ENCODE measurements around the gene PCCA. TPM values are rescaled to one million over a fixed set of nuclear protein-coding genes. Genes with fewer than 3 reads are reported as not detected.

The PCCA gene
- total RNA-seq, 3 donors from 2014 or later, result 46.6 to 69.8 (median 64.7) TPM

DNA sequence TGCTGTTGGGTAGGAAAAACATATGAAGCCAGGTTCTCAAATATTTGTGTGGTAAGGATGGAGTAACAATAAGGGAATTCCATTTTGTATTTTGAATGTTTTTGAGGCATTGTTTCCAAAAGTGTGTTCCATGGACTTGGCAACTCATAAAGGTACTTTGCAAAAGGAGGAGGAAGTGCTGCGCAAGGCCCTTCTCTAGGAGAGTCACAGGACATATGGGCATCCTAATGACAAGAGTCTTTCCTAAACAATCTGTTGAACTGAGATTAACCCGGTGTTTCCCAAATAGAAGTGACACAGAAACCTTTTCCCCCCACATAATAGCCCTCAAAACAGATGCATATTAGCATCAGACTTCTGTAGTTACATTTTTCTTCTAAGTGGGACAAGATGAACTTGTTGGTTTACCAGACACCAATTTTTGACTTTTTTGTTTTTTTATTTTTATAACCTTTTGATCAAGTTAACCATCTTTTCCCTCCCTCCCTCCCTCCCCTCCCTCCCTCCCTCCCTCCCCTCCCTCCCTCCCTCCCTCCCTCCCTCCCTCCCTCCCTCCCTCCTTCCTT, 209.3 kb downstream of the PCCA start:
- H3K27ac ChIP-seq, result no peak overlapping the region
- H3K4me3 ChIP-seq, result no peak overlapping the region
- TF ChIP-seq, protein P1, sequence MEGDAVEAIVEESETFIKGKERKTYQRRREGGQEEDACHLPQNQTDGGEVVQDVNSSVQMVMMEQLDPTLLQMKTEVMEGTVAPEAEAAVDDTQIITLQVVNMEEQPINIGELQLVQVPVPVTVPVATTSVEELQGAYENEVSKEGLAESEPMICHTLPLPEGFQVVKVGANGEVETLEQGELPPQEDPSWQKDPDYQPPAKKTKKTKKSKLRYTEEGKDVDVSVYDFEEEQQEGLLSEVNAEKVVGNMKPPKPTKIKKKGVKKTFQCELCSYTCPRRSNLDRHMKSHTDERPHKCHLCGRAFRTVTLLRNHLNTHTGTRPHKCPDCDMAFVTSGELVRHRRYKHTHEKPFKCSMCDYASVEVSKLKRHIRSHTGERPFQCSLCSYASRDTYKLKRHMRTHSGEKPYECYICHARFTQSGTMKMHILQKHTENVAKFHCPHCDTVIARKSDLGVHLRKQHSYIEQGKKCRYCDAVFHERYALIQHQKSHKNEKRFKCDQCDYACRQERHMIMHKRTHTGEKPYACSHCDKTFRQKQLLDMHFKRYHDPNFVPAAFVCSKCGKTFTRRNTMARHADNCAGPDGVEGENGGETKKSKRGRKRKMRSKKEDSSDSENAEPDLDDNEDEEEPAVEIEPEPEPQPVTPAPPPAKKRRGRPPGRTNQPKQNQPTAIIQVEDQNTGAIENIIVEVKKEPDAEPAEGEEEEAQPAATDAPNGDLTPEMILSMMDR (IDR thresholded peaks at IDR 0.05), result no peak
- TF ChIP-seq POLR2A (IDR thresholded peaks at IDR 0.05) (no peak), POLR2AphosphoS5 (IDR thresholded peaks at IDR 0.05) (no peak)
- no peaks in the 10 kb centered on the region for H3K9me3 ChIP-seq
- H3K36me3 ChIP-seq, result no peaks in the 10 kb centered on the region
- no peak for DNase-seq (ENCODE audit: low spot score in 2 of 2)
- intact Hi-C loops (cut with DNase I; ENCODE audit: low total_unique reads), result no loop called here
- H3K27me3 ChIP-seq, result no peaks in the 10 kb centered on the region
- H3K4me1 ChIP-seq, result no peaks in the 10 kb centered on the region

DNA sequence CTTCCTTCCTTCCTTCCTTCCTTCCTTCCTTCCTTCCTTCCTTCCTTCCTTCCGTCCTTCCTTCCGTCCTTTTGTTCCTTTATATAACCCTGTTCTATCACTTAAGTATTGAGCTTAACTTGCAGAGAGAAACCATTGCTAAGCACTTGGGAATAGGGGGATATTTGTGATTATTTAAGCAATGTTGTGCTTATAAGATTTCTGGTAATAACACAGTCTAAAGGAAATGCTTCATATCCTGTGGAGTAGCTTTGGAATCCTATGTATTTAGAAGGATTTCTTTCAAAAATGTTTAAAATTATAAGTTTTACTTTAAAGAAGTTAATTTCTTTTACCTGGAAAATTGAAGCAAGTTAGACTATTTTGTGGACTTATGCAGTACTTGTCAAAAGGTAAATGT, 209.8 kb downstream of the PCCA start:
- H3K36me3 ChIP-seq, result no peaks in the 10 kb centered on the region
- H3K27ac ChIP-seq, result no peak overlapping the region
- TF ChIP-seq, protein P1 (IDR thresholded peaks at IDR 0.05), result no peak
- TF ChIP-seq POLR2AphosphoS5 (IDR thresholded peaks at IDR 0.05) (no peak), POLR2A (IDR thresholded peaks at IDR 0.05) (no peak)
- intact Hi-C loops (cut with DNase I; ENCODE audit: low total_unique reads), result no loop called here
- H3K27me3 ChIP-seq, result no peaks in the 10 kb centered on the region
- no peak overlapping the region for H3K4me3 ChIP-seq
- no peak for DNase-seq (ENCODE audit: low spot score in 2 of 2)
- H3K9me3 ChIP-seq, result no peaks in the 10 kb centered on the region
- H3K4me1 ChIP-seq, result no peaks in the 10 kb centered on the region

- Histone ChIP-seq H3K27me3 (no peaks in the 10 kb centered on the region), H3K4me1 (no peaks in the 10 kb centered on the region), H3K9me3 (no peaks in the 10 kb centered on the region), H3K4me3 (no peak overlapping the region), H3K36me3 (no peaks in the 10 kb centered on the region), H3K27ac (no peak overlapping the region)
- TF ChIP-seq POLR2AphosphoS5 (IDR thresholded peaks at IDR 0.05) (no peak), POLR2A (IDR thresholded peaks at IDR 0.05) (no peak)
- TF ChIP-seq, protein P1 (IDR thresholded peaks at IDR 0.05), result no peak
- intact Hi-C loops (cut with DNase I; ENCODE audit: low total_unique reads), result no loop called here
- DNase-seq (ENCODE audit: low spot score in 2 of 2), result no peak
Measured at GRCh38 chr13:100300243-100300642, 211.3 kb downstream of the PCCA start.

DNA sequence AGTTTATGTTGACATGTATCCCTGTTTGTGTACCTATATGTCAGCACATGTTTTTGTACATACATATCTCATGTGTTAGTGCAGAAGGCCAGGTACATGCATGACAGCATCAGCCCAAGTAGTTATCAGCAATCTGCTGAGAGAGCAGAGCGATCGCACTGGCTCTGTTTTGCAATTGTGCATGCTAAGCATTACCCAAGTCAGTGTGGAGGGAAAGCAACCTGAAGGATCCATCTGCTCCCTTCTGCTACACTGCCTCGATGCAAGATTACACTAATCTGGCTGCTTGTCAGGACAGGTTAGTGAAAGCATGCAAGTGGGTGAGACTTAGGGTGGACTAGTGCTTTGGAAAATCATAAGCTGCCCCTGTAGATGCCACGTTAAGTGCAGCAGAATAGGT, 211.8 kb downstream of the PCCA start:
- Histone ChIP-seq H3K4me3 (no peak overlapping the region), H3K27ac (no peak overlapping the region), H3K9me3 (no peaks in the 10 kb centered on the region), H3K27me3 (no peaks in the 10 kb centered on the region), H3K36me3 (no peaks in the 10 kb centered on the region), H3K4me1 (no peaks in the 10 kb centered on the region)
- DNase-seq (ENCODE audit: low spot score in 2 of 2), result no peak
- intact Hi-C loops (cut with DNase I; ENCODE audit: low total_unique reads), result no loop called here
- TF ChIP-seq POLR2A (IDR thresholded peaks at IDR 0.05), result no peak
- TF ChIP-seq, protein P1 (IDR thresholded peaks at IDR 0.05), result no peak
- TF ChIP-seq POLR2AphosphoS5 (IDR thresholded peaks at IDR 0.05), result no peak

- intact Hi-C loops (cut with DNase I; ENCODE audit: low total_unique reads), result no loop called here
- no peaks in the 10 kb centered on the region for H3K9me3 ChIP-seq
- H3K27ac ChIP-seq, result no peak overlapping the region
- no peak for DNase-seq (ENCODE audit: low spot score in 2 of 2)
- H3K27me3 ChIP-seq, result no peaks in the 10 kb centered on the region
- TF ChIP-seq POLR2A (IDR thresholded peaks at IDR 0.05), result no peak
- TF ChIP-seq, protein P1 (IDR thresholded peaks at IDR 0.05), result no peak
- no peak for TF ChIP-seq POLR2AphosphoS5 (IDR thresholded peaks at IDR 0.05)
- no peaks in the 10 kb centered on the region for H3K36me3 ChIP-seq
- H3K4me3 ChIP-seq, result no peak overlapping the region
- no peaks in the 10 kb centered on the region for H3K4me1 ChIP-seq
Measured at GRCh38 chr13:100301418-100301817, 212.5 kb downstream of the PCCA start.

Measured in breast epithelium (tissue), 4 donors.